NT2/D1 (cell line): ENCODE data around the gene DCAF11.

Source experiments
- SUZ12 ChIP-seq: IDR thresholded peaks from 2 replicates; pipeline ENCODE4 v1.6.1; 2011; ENCODE audit not compliant: insufficient read length, insufficient read depth; ENCODE audit errors: extremely low read depth
- YY1 ChIP-seq: IDR thresholded peaks from 2 replicates; pipeline ENCODE4 v1.6.1; 2011; ENCODE audit not compliant: insufficient read length, insufficient read depth
- ZNF274 ChIP-seq: IDR thresholded peaks from 2 replicates; pipeline ENCODE4 v1.6.1; 2011; ENCODE audit warnings: mild to moderate bottlenecking, low read depth, low read length

DNA sequence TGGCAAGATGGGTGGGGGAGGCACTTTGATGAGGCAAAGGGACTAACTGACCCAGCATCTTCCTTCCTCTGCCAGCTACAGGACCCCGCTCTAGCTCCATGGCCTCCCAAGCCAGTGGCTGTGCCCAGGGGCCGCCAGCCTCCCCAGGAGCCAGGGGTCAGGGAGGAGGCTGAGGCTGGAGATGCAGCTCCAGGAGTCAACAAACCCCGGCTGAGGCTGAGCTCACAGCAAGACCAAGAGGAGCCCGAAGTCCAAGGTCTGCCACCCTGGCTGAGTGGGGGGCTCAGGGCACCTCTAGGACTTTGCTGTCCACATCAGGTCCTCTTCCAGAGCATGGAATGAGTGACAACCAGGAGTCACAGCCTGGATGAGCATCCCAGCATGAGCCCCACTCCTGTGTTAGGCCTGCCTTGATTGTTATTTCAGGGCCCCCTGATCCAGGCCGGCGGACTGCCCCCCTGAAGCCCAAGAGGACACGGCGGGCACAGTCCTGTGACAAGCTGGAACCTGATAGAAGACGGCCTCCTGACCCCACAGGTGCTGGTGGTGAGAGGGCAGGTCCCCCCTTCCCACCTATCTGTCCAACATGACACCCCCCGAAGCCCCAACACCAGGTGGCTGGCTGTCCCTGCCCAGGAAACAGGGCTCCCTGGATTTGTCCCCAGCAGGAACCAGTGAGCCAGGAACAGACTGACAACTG lies 45.7 kb upstream of the DCAF11 start:
- TF ChIP-seq YY1 (no peak), ZNF274 (no peak), SUZ12 (no peak)
